ENCODE measurements around the gene CAPN6.

Gene CAPN6
- long read RNA-seq, donor 1, transcript CAPN6-201 (13 exons, 3,568 nt): major isoform, 6 of 42 reads
- long read RNA-seq, donor 1, partial matches to known transcripts: 36 of 42 reads
- long read RNA-seq, donor 1, other reads (novel, unspliced or antisense): 0 of 42 reads
- long read RNA-seq, donor 2: 0 reads
- long read RNA-seq, donor 3, partial matches to known transcripts: 26 of 28 reads
- long read RNA-seq, donor 3, other reads (novel, unspliced or antisense): 0 of 28 reads
- long read RNA-seq, donor 4, transcript CAPN6-201 (13 exons, 3,568 nt): major isoform, 6 of 6 reads
- long read RNA-seq, donor 4, partial matches to known transcripts: 0 of 6 reads
- long read RNA-seq, donor 4, other reads (novel, unspliced or antisense): 0 of 6 reads
- long read RNA-seq, donor 5, partial matches to known transcripts: 0 of 4 reads
- long read RNA-seq, donor 5, other reads (novel, unspliced or antisense): 0 of 4 reads
- long read RNA-seq, donor 6, partial matches to known transcripts: 34 of 35 reads
- long read RNA-seq, donor 6, other reads (novel, unspliced or antisense): 0 of 35 reads
- long read RNA-seq, donor 7, transcript CAPN6-201 (13 exons, 3,568 nt): major isoform, 8 of 8 reads
- long read RNA-seq, donor 7, partial matches to known transcripts: 0 of 8 reads
- long read RNA-seq, donor 7, other reads (novel, unspliced or antisense): 0 of 8 reads
- long read RNA-seq, donor 8, transcript CAPN6-201 (13 exons, 3,568 nt): major isoform, 9 of 9 reads
- long read RNA-seq, donor 8, partial matches to known transcripts: 0 of 9 reads
- long read RNA-seq, donor 8, other reads (novel, unspliced or antisense): 0 of 9 reads

GRCh38 chrX:111270339-111270738, at the start of gene CAPN6:
CAPN6 (minus strand) TSS chrX:111270483; CDS start chrX:111263936, 6,547 bp downstream.
- no peak for DNase-seq

- no peak for DNase-seq
Observed at GRCh38 chrX:111319451-111319850, 49.2 kb upstream of the CAPN6 start.

- DNase-seq: no peak
Observed at GRCh38 chrX:111318901-111319300, 48.6 kb upstream of the CAPN6 start.

GRCh38 chrX:111309083-111309482, 38.8 kb upstream of the CAPN6 start:
- DNase-seq: no peak

GRCh38 chrX:111308039-111308438, 37.8 kb upstream of the CAPN6 start:
- DNase-seq: no peak

- DNase-seq: no peak
Observed at GRCh38 chrX:111302284-111302683, 32.0 kb upstream of the CAPN6 start.

- DNase-seq: no peak
Observed at GRCh38 chrX:111288841-111289240, 18.6 kb upstream of the CAPN6 start.

GRCh38 chrX:111284631-111285293, 14.5 kb upstream of the CAPN6 start:
- DNase-seq: no peak

GRCh38 chrX:111283446-111283845, 13.2 kb upstream of the CAPN6 start:
- DNase-seq: no peak

- no peak for DNase-seq
Observed at GRCh38 chrX:111282991-111283390, 12.7 kb upstream of the CAPN6 start.

- DNase-seq: no peak
Observed at GRCh38 chrX:111282139-111282538, 11.9 kb upstream of the CAPN6 start.

GRCh38 chrX:111268506-111268905, 1.8 kb downstream of the CAPN6 start:
- DNase-seq: no peak

GRCh38 chrX:111265486-111265885, 4.8 kb downstream of the CAPN6 start:
- no peak for DNase-seq

- no peak for DNase-seq
Observed at GRCh38 chrX:111264385-111264784, 5.9 kb downstream of the CAPN6 start.

GRCh38 chrX:111262086-111262485, 8.2 kb downstream of the CAPN6 start:
- no peak for DNase-seq

- DNase-seq: no peak
Observed at GRCh38 chrX:111260451-111260850, 9.8 kb downstream of the CAPN6 start.

- no peak for DNase-seq
Observed at GRCh38 chrX:111259559-111259958, 10.7 kb downstream of the CAPN6 start.

GRCh38 chrX:111257733-111258132, 12.6 kb downstream of the CAPN6 start:
- DNase-seq: no peak

- DNase-seq: no peak
Observed at GRCh38 chrX:111254896-111255693, 15.2 kb downstream of the CAPN6 start.

GRCh38 chrX:111244235-111244750, 26.0 kb downstream of the CAPN6 start:
- no peak for DNase-seq

- DNase-seq: no peak
Observed at GRCh38 chrX:111216293-111216801, 53.9 kb downstream of the CAPN6 start.

- no peak for DNase-seq
Observed at GRCh38 chrX:111207851-111208250, 62.4 kb downstream of the CAPN6 start.
